Endothelial cell of umbilical vein (primary cell): ENCODE measurements around the gene ARHGAP45. TPM values are rescaled to one million over a fixed set of nuclear protein-coding genes. Genes with fewer than 3 reads are reported as not detected.

Experiments
- BruUV-seq: library from RNA; stranded (reverse); fragments of 400-500 nt; replicated peaks from 2 replicates; lab custom pipeline; 2021; lab: Mats Ljungman, UMichigan
- CTCF ChIA-PET: fragments of 300-600, 350-600 bp; sonication (Branson Sonifier 250); formaldehyde crosslinking; loops from one replicate; lab custom pipeline; 2021; ENCODE audit warnings: antibody characterized with exemption, inconsistent platforms; lab: Charles Lee
- POLR2A ChIA-PET: fragments of 300-600, 350-600 bp; sonication (Branson Sonifier 250); formaldehyde crosslinking; loops from one replicate; lab custom pipeline; 2021; ENCODE audit warnings: antibody characterized with exemption, inconsistent platforms; lab: Charles Lee
- DNase-seq: peaks from one replicate; pipeline ENCODE4 v3.0.0-alpha.2; 2011; ENCODE audit warnings: low read depth, low spot score
- FAIRE-seq: peaks from 2 replicates; lab custom pipeline; 2011; peaks lifted over from hg19 to GRCh38; lab: Jason Lieb, UNC
- H2AFZ ChIP-seq: 2 replicates; pipeline ENCODE4 v1.6.0; 2012; ENCODE audit warnings: low read depth, low read length, control low read depth, inconsistent platforms
- H3K27ac ChIP-seq: 2 replicates; pipeline ENCODE4 v1.5.1; 2011; ENCODE audit warnings: low read depth, mild to moderate bottlenecking, control low read depth, low read length, moderate library complexity; ENCODE audit not compliant: insufficient read depth
- H3K27me3 ChIP-seq, 2 experiments: 2 replicates each; pipeline versions ENCODE4 v1.6.0 to v1.6.1; 2011; ENCODE audit warnings: low read length in 2 of 2, mixed read lengths in 1 of 2; ENCODE audit not compliant: control insufficient read depth in 2 of 2, insufficient read depth in 2 of 2
- H3K36me3 ChIP-seq, 2 experiments: 2 replicates in 1 of 2; 3 replicates in 1 of 2; pipeline ENCODE4 v1.5.1; 2011; ENCODE audit warnings: low read length in 2 of 2, mild to moderate bottlenecking in 1 of 2, moderate library complexity in 1 of 2; ENCODE audit not compliant: control insufficient read depth in 2 of 2, insufficient read depth in 2 of 2; ENCODE audit errors: extremely low read depth in 1 of 2
- H3K4me1 ChIP-seq: 3 replicates; pipeline ENCODE4 v1.5.1; 2011; ENCODE audit warnings: mild to moderate bottlenecking, low read length; ENCODE audit not compliant: control insufficient read depth, insufficient read depth; ENCODE audit errors: extremely low read depth
- H3K4me2 ChIP-seq: 2 replicates; pipeline ENCODE4 v1.6.1; 2011; ENCODE audit warnings: low read length, control low read depth, mixed read lengths; ENCODE audit not compliant: insufficient read depth
- H3K4me3 ChIP-seq, 3 experiments: fragments of 200-600 bp in 1 of 3; sonication (generic), shearing (Covaris generic) in 1 of 3; replicated peaks in 1 of 3; 2 replicates each; pipeline ENCODE4 v1.5.1; 2011 to 2016; ENCODE audit warnings: control low read depth in 3 of 3, low read length in 3 of 3, mild to moderate bottlenecking in 2 of 3, inconsistent platforms in 1 of 3, low read depth in 1 of 3, moderate library complexity in 1 of 3; ENCODE audit not compliant: insufficient read depth in 1 of 3
- H3K79me2 ChIP-seq: 2 replicates; pipeline ENCODE4 v1.6.0; 2012; ENCODE audit warnings: low read length, inconsistent platforms; ENCODE audit not compliant: control insufficient read depth, insufficient read depth
- H3K9ac ChIP-seq: replicated peaks from 2 replicates; pipeline ENCODE3; 2011; ENCODE audit warnings: low read length, control low read depth; ENCODE audit not compliant: insufficient read depth; ENCODE audit errors: extremely low read depth
- H3K9me1 ChIP-seq: replicated peaks from 3 replicates; pipeline ENCODE4 v1.6.0; 2011; ENCODE audit warnings: mild to moderate bottlenecking, low read length; ENCODE audit not compliant: control insufficient read depth, insufficient read depth; ENCODE audit errors: extremely low read depth
- H3K9me3 ChIP-seq: replicated peaks from 2 replicates; pipeline ENCODE4 v1.5.1; 2012; ENCODE audit warnings: low read length, inconsistent platforms; ENCODE audit not compliant: control insufficient read depth, insufficient read depth
- H4K20me1 ChIP-seq: replicated peaks from 2 replicates; pipeline ENCODE3; 2011; ENCODE audit warnings: mild to moderate bottlenecking, low read length; ENCODE audit not compliant: control insufficient read depth, insufficient read depth; ENCODE audit errors: extremely low read depth
- CTCF ChIP-seq, 2 donors: IDR thresholded peaks; 1 replicate in 1 of 2; 2 replicates in 1 of 2; pipeline ENCODE4 v1.5.1; 2011; ENCODE audit warnings: low read length in 2 of 2, mild to moderate bottlenecking in 2 of 2, moderate library complexity in 2 of 2, control low read depth in 1 of 2, inconsistent platforms in 1 of 2, low read depth in 1 of 2; ENCODE audit not compliant: insufficient read depth in 1 of 2; ENCODE audit errors: extremely low read depth in 1 of 2
- EZH2 ChIP-seq: IDR thresholded peaks from 2 replicates; pipeline ENCODE4 v1.6.1; 2012; ENCODE audit warnings: borderline replicate concordance, low read depth, mild to moderate bottlenecking, moderate library complexity, low read length, inconsistent platforms; ENCODE audit not compliant: severe bottlenecking
- FOS ChIP-seq: IDR thresholded peaks from 2 replicates; pipeline ENCODE4 v1.6.1; 2011; ENCODE audit warnings: mild to moderate bottlenecking, low read length, moderate library complexity, borderline replicate concordance; ENCODE audit not compliant: insufficient read depth
- GATA2 ChIP-seq: IDR thresholded peaks from 2 replicates; pipeline ENCODE4 v1.7.0; 2011; ENCODE audit warnings: low read depth, mild to moderate bottlenecking, moderate library complexity, mixed read lengths, low read length; ENCODE audit not compliant: insufficient read length, insufficient read depth
- JUN ChIP-seq: IDR thresholded peaks from 2 replicates; pipeline ENCODE4 v1.6.1; 2011; ENCODE audit warnings: borderline replicate concordance, low read depth; ENCODE audit not compliant: insufficient read length, insufficient read depth
- MAX ChIP-seq: IDR thresholded peaks from 2 replicates; pipeline ENCODE4 v1.6.1; 2011; ENCODE audit not compliant: insufficient read depth, insufficient read length
- MYC ChIP-seq: IDR thresholded peaks from one replicate; pipeline ENCODE4 v1.6.1; 2011; ENCODE audit warnings: mild to moderate bottlenecking, low read depth, low read length
- POLR2A ChIP-seq: IDR thresholded peaks from 2 replicates; pipeline ENCODE4 v1.6.1; 2012; ENCODE audit warnings: low read depth, mild to moderate bottlenecking, control low read depth, low read length
- POLR2AphosphoS5 ChIP-seq: IDR thresholded peaks from 2 replicates; pipeline ENCODE4 v1.6.1; 2012; ENCODE audit warnings: low read depth, mild to moderate bottlenecking, control low read depth, low read length, moderate library complexity; ENCODE audit not compliant: insufficient read depth
- dilution Hi-C: fragments of 300-500 bp; cut with MboI; formaldehyde crosslinking; loops from one replicate; pipeline ENCODE4 v1.15.0; 2019; ENCODE audit warnings: low sequenced_read_pairs; ENCODE audit not compliant: extremely low pct_ligation_motif_present
- intact Hi-C: fragments of 100-400 bp; cut with micrococcal nuclease; formaldehyde crosslinking; loops from one replicate; pipeline ENCODE4 v1.10.0; 2022
- polyA plus RNA-seq, 4 experiments: library from polyadenylated mRNA; depleted of rRNA in 3 of 4; stranded (reverse) in 3 of 4; unstranded in 1 of 4; fragments of >200 nt; gene quantifications; 2 replicates each; pipeline versions ENCODE4 v1.2.1 to v1.2.3, GENCODE V29; 2011 to 2012; ENCODE audit warnings: missing spikeins in 1 of 4
- total RNA-seq: library from RNA; stranded (reverse); gene quantifications from 2 replicates; pipeline ENCODE4 v1.2.3, GENCODE V29; 2021

Gene ARHGAP45
- total and polyA plus RNA-seq, 2 donors (not counting 3 experiments of a cell fraction or from before 2014, with no cell fraction given) = 7.5 to 10.4 TPM

GRCh38 chr19:1069009-1069779 lies 2.2 kb downstream of the ARHGAP45 start:
- no peaks in the 10 kb centered on the region for H3K27me3 ChIP-seq
- H2AFZ ChIP-seq = no peak overlapping the region
- no peak overlapping the region for H3K27ac ChIP-seq
- H3K79me2 ChIP-seq = no peaks in the 10 kb centered on the region
- no peak overlapping the region for H3K9ac ChIP-seq
- no peaks in the 10 kb centered on the region for H3K36me3 ChIP-seq
- POLR2A ChIA-PET = no interaction called here
- H3K9me1 ChIP-seq = no peaks in the 10 kb centered on the region
- DNase-seq (peak; percentile 29), FAIRE-seq (peak; percentile 82)
- intact Hi-C loops = no loop called here
- no peak overlapping the region for H3K4me3 ChIP-seq
- no peaks in the 10 kb centered on the region for H4K20me1 ChIP-seq
- H3K4me1 ChIP-seq = peaks cover 35% of the 10 kb centered on the region
- no TSS peak for BruUV-seq
- TF ChIP-seq FOS (no peak), GATA2 (no peak), POLR2A (no peak), MAX (no peak), MYC (no peak), POLR2AphosphoS5 (no peak), EZH2 (no peak), CTCF (IDR thresholded peaks at IDR 0.05; ENCODE audit: extremely low read depth in 1 of 2, insufficient read depth in 1 of 2, low read depth in 1 of 2, low read length in 2 of 2) (no peak), JUN (no peak)
- CTCF ChIA-PET = no interaction called here
- dilution Hi-C loops = no loop called here
- H3K4me2 ChIP-seq = no peak overlapping the region
- H3K9me3 ChIP-seq = no peaks in the 10 kb centered on the region
